GM18517 (cell line): Measurements from ENCODE around the gene FLNB.
"Not testable (repeated sequence)": the region's sequence is repeated elsewhere in the genome, so short reads cannot be mapped to it uniquely, and the experiment has no call there.

Source experiments
- ATAC-seq: cut with Tn5 transposase; IDR thresholded peaks from one replicate; pipeline ENCODE4 v1.9.1; 2021; ENCODE audit warnings: mild to moderate bottlenecking, moderate library complexity; ENCODE audit not compliant: unreplicated experiment

FLNB gene

DNA sequence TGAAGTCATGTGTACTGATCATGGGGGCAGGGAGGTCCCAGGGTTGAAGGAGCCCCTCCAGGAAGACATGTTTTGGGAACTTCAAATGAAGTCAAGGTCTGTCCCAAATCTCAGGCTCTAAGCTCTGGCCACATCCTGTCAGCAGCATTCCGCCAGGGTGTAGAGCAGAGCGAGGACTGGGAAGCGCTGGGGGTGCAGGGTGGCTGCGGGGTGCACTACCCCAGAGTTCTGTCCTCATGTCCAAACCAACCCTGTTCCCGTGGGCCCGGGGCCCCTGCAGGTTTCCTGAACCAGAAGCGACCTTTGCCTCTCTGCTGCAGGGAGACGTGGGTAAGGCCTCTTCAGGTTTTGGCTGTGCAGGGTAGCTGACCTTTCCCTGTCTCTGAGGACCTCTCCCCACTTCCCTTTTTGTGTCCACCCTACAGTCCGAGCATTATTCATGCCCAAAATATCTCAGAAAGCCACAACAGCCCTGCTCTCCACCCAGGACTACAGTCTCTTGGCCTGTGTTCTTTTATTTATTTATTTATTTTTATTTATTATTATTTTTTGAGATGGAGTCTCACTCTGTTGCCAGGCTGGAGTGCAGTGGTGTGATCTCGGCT lies 26.6 kb upstream of the FLNB start:
- no peak for ATAC-seq

GRCh38 chr3:57982561-57983243 lies 25.5 kb upstream of the FLNB start:
- no peak for ATAC-seq

- ATAC-seq: peak; percentile 99
Measured at GRCh38 chr3:57983734-57984518, 24.3 kb upstream of the FLNB start.

- ATAC-seq: no peak
Measured at GRCh38 chr3:57985176-57985983, 22.8 kb upstream of the FLNB start.

- ATAC-seq: no peak
Measured at GRCh38 chr3:57985984-57986246, 22.3 kb upstream of the FLNB start.

- ATAC-seq: no peak
Measured at GRCh38 chr3:57986261-57986660, 22.0 kb upstream of the FLNB start.

- not testable (repeated sequence) for ATAC-seq
Measured at GRCh38 chr3:57989198-57989597, 19.0 kb upstream of the FLNB start.

DNA sequence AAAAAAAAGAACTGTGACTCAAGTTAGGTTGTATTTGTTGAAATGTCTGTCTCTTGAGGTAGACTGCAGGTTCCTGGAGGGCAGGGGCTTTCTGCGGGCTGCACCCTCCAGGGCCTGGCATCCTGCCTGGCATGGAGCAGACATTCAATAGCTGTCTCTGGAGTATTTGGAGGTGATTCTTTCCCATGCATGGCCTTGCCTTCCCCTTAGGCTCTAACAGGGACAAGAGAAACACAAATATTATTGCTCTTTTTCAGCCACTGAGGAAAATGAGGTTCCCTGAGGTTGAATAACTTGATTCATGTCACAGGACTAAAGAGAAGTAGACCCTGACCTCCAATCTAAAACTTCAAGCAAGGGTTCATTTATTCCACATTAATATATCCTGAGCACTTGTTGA lies 18.6 kb upstream of the FLNB start:
- ATAC-seq: no peak

DNA sequence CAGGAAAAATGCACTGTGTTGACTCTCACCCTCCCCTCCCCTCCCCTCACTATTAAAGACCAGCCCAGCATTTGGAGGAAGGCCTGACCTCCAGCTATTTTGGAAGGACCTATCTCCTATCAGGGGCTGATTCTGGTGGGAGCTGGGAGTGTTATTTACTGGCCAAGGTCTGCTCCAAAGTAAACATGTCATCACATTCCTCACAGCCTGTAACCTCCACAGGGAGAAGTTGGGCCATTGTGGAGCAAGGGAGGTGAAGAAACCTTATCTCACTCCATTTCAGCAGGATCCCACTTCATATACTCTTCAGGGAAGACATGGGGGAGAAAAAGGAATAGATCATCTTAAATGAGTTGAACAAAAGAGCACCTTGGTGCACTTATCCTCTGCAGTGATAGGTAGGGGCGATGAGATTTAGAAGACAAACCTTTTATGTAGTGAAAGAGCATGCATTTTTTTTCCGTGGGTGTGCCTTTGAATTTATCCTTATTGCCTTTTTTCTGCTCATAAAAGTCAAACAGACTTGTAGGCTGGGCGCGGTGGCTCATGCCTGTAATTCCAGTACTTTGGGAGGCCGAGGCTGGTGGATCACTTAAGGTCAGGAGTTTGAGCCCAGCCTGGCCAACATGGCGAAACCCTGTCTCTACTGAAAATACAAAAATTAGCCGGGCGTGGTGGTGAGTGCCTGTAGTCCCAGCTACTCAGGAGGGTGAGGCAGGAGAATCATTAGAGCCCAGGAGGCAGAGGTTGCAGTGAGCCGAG lies 15.6 kb upstream of the FLNB start:
- ATAC-seq: no peak

- no peak for ATAC-seq
Measured at GRCh38 chr3:57998366-57999283, 9.6 kb upstream of the FLNB start.

- no peak for ATAC-seq
Measured at GRCh38 chr3:57999417-58000115, 8.7 kb upstream of the FLNB start.

DNA sequence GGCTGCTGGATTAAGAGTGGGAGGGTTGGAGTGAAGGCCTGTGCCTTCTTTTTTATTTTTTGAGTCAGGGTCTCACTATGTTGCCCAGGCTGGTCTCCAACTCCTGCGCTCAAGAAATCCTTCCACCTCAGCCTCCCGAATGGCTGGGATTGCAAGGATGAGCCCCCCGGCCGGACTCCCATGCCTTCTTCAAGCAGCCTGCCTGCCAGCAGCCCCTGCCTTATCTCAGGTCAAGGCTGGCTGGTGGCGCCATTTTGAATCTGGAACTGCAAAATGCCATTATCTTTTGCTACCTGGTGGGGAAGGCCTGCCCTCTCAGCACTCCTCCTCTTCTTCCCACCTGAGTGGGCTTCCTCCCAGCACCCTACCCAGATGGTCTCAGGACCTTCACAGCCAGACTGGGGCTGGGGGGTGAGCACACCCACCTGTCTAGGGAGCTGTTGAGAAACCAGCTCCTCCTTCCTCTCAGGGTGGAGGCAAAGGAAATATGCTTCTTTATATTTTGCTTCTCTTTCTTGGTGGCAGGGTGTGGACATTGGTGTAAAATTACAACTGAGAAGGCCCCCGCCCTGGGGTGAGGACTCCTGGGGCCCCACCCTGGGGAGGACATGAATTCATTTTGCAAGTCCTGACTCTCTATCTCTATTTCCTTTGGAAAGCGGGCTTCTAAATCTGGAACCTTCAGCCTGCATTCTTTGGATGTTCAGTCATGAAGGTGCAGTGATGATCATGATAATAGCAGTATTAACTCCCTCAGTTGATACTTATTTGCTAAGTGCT lies 7.7 kb upstream of the FLNB start:
- no peak for ATAC-seq

DNA sequence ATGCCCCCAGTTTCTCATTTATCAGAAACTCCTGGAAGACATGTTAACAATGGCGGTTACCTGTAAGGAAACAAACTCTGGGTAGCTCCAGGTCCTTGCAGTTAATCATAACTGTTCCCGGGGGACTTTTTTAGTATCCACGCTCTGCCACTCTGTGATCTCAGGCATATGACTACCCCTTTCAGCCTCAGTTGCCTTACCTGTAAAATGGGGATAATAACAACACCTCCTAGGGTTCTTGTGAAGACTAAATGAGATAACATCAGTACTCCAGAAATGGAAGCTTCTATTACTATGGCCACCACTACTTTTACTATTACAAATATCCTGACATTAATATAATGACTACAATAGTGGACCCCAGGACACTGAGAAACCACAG lies 7.1 kb upstream of the FLNB start:
- no peak for ATAC-seq

GRCh38 chr3:58001979-58002378 lies 6.2 kb upstream of the FLNB start:
- no peak for ATAC-seq

DNA sequence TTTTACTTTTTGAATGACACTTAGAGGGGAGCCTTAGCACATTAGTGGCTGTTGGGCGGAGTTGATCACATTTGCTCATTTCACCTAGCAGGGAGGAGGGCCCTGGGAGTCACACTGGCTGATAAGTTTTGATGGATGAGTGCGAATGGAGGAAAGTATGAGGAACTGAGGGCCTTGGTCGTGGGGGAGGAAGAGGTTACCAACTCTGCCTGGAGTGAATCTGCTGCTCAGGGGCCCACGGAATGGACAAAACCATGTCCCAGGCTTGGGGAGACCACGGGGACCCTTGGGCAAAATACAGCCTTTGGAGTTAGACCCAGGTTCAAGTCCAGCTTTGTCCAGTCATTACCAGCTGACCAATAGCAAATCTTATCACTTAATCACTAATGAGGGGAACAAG lies 5.1 kb upstream of the FLNB start:
- ATAC-seq: no peak

DNA sequence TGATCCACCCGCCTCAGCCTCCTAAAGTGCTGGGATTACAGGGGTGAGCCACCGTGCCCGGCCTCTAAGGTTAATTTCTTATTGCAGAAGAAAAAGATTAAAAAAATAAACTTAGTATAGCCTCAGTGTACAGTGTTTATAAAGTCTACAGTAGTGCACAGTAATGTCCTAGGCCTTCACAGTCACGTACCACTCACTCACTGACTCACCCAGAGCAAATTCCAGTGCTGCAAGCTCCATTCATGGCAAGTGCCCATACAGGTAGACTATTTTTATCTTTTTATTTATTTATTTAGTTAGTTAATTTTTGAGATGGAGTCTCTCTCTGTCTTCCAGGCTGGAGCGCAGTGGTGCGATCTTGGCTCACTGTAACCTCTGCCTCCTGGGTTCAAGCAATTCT lies 3.2 kb upstream of the FLNB start:
- no peak for ATAC-seq

- no peak for ATAC-seq
Measured at GRCh38 chr3:58005669-58006068, 2.6 kb upstream of the FLNB start.

GRCh38 chr3:58006661-58007060 lies 1.6 kb upstream of the FLNB start:
- no peak for ATAC-seq
